H1 (cell line): ENCODE data around the gene HOXA13. TPM values are rescaled to one million over a fixed set of nuclear protein-coding genes. Genes with fewer than 3 reads are reported as not detected.

Experiments
- CTCF ChIA-PET: fragments of 300-600 bp; sonication (Branson Sonifier 250); formaldehyde crosslinking; loops from one replicate; lab custom pipeline; 2021; ENCODE audit not compliant: partially characterized antibody; lab: Charles Lee
- POLR2A ChIA-PET: fragments of 300-600 bp; sonication (Branson Sonifier 250); formaldehyde crosslinking; loops from one replicate; lab custom pipeline; 2021; ENCODE audit warnings: inconsistent platforms; ENCODE audit not compliant: partially characterized antibody; lab: Charles Lee
- DNase-seq, 2 experiments: peaks; one replicate each; pipeline versions ENCODE4 v3.0.0 to v3.0.0-alpha.2; 2010 to 2022; ENCODE audit warnings: low spot score in 2 of 2, low read depth in 1 of 2, mixed read lengths in 1 of 2
- FAIRE-seq: peaks from 2 replicates; lab custom pipeline; 2011; peaks lifted over from hg19 to GRCh38; lab: Jason Lieb, UNC
- H2AFZ ChIP-seq: 2 replicates; pipeline ENCODE4 v1.8.1; 2012; ENCODE audit warnings: low read length, inconsistent platforms
- H2AK5ac ChIP-seq: 2 replicates; pipeline ENCODE4 v1.6.1; 2013; ENCODE audit warnings: low read depth, low read length
- H2BK120ac ChIP-seq: replicated peaks from 2 replicates; pipeline ENCODE3; 2013; ENCODE audit warnings: low read depth, low read length, inconsistent platforms
- H2BK12ac ChIP-seq: 2 replicates; pipeline ENCODE4 v1.6.1; 2013; ENCODE audit warnings: low read depth, low read length
- H2BK15ac ChIP-seq: 2 replicates; pipeline ENCODE4 v1.6.1; 2013; ENCODE audit warnings: low read length
- H2BK20ac ChIP-seq: 2 replicates; pipeline ENCODE4 v1.6.1; 2013; ENCODE audit warnings: low read length
- H2BK5ac ChIP-seq: 2 replicates; pipeline ENCODE4 v1.6.1; 2013; ENCODE audit warnings: low read depth, low read length
- H3K14ac ChIP-seq: 2 replicates; pipeline ENCODE4 v1.6.1; 2013; ENCODE audit warnings: inconsistent platforms; ENCODE audit not compliant: insufficient read length
- H3K18ac ChIP-seq: 2 replicates; pipeline ENCODE4 v1.6.1; 2013; ENCODE audit warnings: low read length; ENCODE audit errors: extremely low read depth
- H3K23ac ChIP-seq: 2 replicates; pipeline ENCODE4 v1.6.1; 2013; ENCODE audit warnings: inconsistent platforms; ENCODE audit not compliant: insufficient read length
- H3K23me2 ChIP-seq: 2 replicates; pipeline ENCODE4 v1.6.1; 2013; ENCODE audit warnings: low read depth, low read length
- H3K27ac ChIP-seq: 2 replicates; pipeline ENCODE4 v1.6.1; 2011; ENCODE audit warnings: low read depth, low read length, inconsistent platforms
- H3K27me3 ChIP-seq, 4 experiments: replicated peaks in 1 of 4; 1 replicate in 1 of 4; 2 replicates in 3 of 4; pipeline versions ENCODE4 v1.6.1 to v1.8.1; 2011 to 2013; ENCODE audit warnings: low read length in 3 of 4, mild to moderate bottlenecking in 3 of 4, inconsistent platforms in 2 of 4, mixed read lengths in 2 of 4, moderate library complexity in 1 of 4; ENCODE audit not compliant: control insufficient read depth in 3 of 4, insufficient read depth in 3 of 4; ENCODE audit errors: extremely low read depth in 1 of 4
- H3K36me3 ChIP-seq, 4 experiments: 2 replicates each; pipeline versions ENCODE4 v1.6.1 to v1.8.1; 2011 to 2013; ENCODE audit warnings: mild to moderate bottlenecking in 4 of 4, low read length in 3 of 4, moderate library complexity in 2 of 4, control low read depth in 1 of 4, inconsistent platforms in 1 of 4; ENCODE audit not compliant: insufficient read depth in 4 of 4, control insufficient read depth in 2 of 4
- H3K4ac ChIP-seq: replicated peaks from 2 replicates; pipeline ENCODE3; 2013; ENCODE audit warnings: low read length, low read depth, mixed read lengths, inconsistent platforms; ENCODE audit not compliant: insufficient read length
- H3K4me1 ChIP-seq, 4 experiments: replicated peaks in 1 of 4; 1 replicate in 1 of 4; 2 replicates in 3 of 4; pipeline versions ENCODE4 v1.6.1 to v1.8.1; 2011 to 2013; ENCODE audit warnings: low read length in 3 of 4, inconsistent platforms in 2 of 4, mixed read lengths in 1 of 4; ENCODE audit not compliant: insufficient read depth in 4 of 4, control insufficient read depth in 3 of 4
- H3K4me2 ChIP-seq, 2 experiments: 2 replicates each; pipeline versions ENCODE4 v1.6.1 to v1.8.1; 2011 to 2013; ENCODE audit warnings: low read depth in 2 of 2, low read length in 2 of 2, control low read depth in 1 of 2, inconsistent platforms in 1 of 2, mild to moderate bottlenecking in 1 of 2; ENCODE audit not compliant: insufficient read depth in 1 of 2
- H3K4me3 ChIP-seq, 4 experiments: fragments of 200-600, 300-600 bp in 1 of 4; sonication (generic), shearing (Covaris generic), sonication (Bioruptor Twin) in 1 of 4; 2 replicates each; pipeline versions ENCODE4 v1.5.1 to v1.8.1; 2011 to 2016; ENCODE audit warnings: low read length in 4 of 4, low read depth in 3 of 4, control low read depth in 2 of 4, inconsistent platforms in 2 of 4, mild to moderate bottlenecking in 2 of 4, mixed read lengths in 1 of 4, moderate library complexity in 1 of 4; ENCODE audit not compliant: insufficient read depth in 2 of 4; ENCODE audit errors: extremely low read depth in 1 of 4
- H3K56ac ChIP-seq: replicated peaks from 2 replicates; pipeline ENCODE3; 2013; ENCODE audit warnings: low read depth, mild to moderate bottlenecking, mixed read lengths, low read length, inconsistent platforms; ENCODE audit not compliant: insufficient read length
- H3K79me1 ChIP-seq: 2 replicates; pipeline ENCODE4 v1.6.1; 2013; ENCODE audit warnings: low read depth, low read length, control low read depth
- H3K79me2 ChIP-seq, 2 experiments: 2 replicates each; pipeline versions ENCODE4 v1.6.1 to v1.8.1; 2012 to 2013; ENCODE audit warnings: low read length in 2 of 2, mild to moderate bottlenecking in 2 of 2, inconsistent platforms in 1 of 2; ENCODE audit not compliant: insufficient read depth in 2 of 2, control insufficient read depth in 1 of 2
- H3K9ac ChIP-seq, 4 experiments: replicated peaks in 1 of 4; 1 replicate in 1 of 4; 2 replicates in 3 of 4; pipeline versions ENCODE4 v1.6.1 to v1.8.1; 2011 to 2013; ENCODE audit warnings: low read depth in 3 of 4, low read length in 3 of 4, control low read depth in 2 of 4, mild to moderate bottlenecking in 2 of 4, moderate library complexity in 2 of 4, inconsistent platforms in 1 of 4; ENCODE audit errors: extremely low read depth in 1 of 4
- H3K9me3 ChIP-seq, 2 experiments: 2 replicates each; pipeline versions ENCODE4 v1.6.1 to v1.8.1; 2012 to 2013; ENCODE audit warnings: mild to moderate bottlenecking in 2 of 2, moderate library complexity in 2 of 2, control low read depth in 1 of 2, inconsistent platforms in 1 of 2, low read depth in 1 of 2, low read length in 1 of 2, mixed read lengths in 1 of 2; ENCODE audit not compliant: insufficient read depth in 2 of 2
- H4K20me1 ChIP-seq, 2 experiments: replicated peaks in 1 of 2; 2 replicates each; pipeline versions ENCODE3 to v1.8.1; 2011 to 2013; ENCODE audit warnings: inconsistent platforms in 2 of 2, low read length in 2 of 2, mild to moderate bottlenecking in 1 of 2; ENCODE audit not compliant: insufficient read depth in 2 of 2, control insufficient read depth in 1 of 2
- H4K5ac ChIP-seq: 2 replicates; pipeline ENCODE4 v1.6.1; 2013; ENCODE audit warnings: low read length, low read depth, mixed read lengths, inconsistent platforms; ENCODE audit not compliant: insufficient read length
- H4K8ac ChIP-seq: 2 replicates; pipeline ENCODE4 v1.8.0; 2013; ENCODE audit warnings: mild to moderate bottlenecking, moderate library complexity, low read length, inconsistent platforms; ENCODE audit not compliant: insufficient read depth; ENCODE audit errors: extremely low read depth
- H4K91ac ChIP-seq: replicated peaks from 2 replicates; pipeline ENCODE3; 2013; ENCODE audit warnings: low read length, mixed read lengths, inconsistent platforms; ENCODE audit not compliant: insufficient read length
- ASH2L ChIP-seq: fragments of 200-600, 300-600 bp; sonication (generic); IDR thresholded peaks from one replicate; pipeline ENCODE4 v1.7.1; 2017; ENCODE audit warnings: low read length
- CBX5 ChIP-seq: fragments of 300-800, 300-1000 bp; sonication (generic); IDR thresholded peaks from 2 replicates; pipeline ENCODE4 v1.7.1; 2016; ENCODE audit warnings: antibody characterized with exemption, low read length, low read depth
- CHD1 ChIP-seq: IDR thresholded peaks from 2 replicates; pipeline ENCODE4 v1.6.1; 2012; ENCODE audit warnings: low read depth, low read length, improper control_type of control experiment
- CREB1 ChIP-seq: IDR thresholded peaks from 2 replicates; pipeline ENCODE4 v1.6.1; 2012; ENCODE audit warnings: inconsistent platforms
- EZH2 ChIP-seq: fragments of 200-600 bp; sonication (generic); IDR thresholded peaks from 2 replicates; pipeline ENCODE4 v1.7.1; 2012; ENCODE audit warnings: low read depth, mild to moderate bottlenecking, moderate library complexity, low read length, inconsistent platforms; ENCODE audit not compliant: severe bottlenecking
- JUND ChIP-seq: IDR thresholded peaks from 2 replicates; pipeline ENCODE4 v1.6.1; 2011; ENCODE audit warnings: mild to moderate bottlenecking, improper control_type of control experiment, low read length
- NANOG ChIP-seq: IDR thresholded peaks from 2 replicates; pipeline ENCODE4 v1.6.1; 2011; ENCODE audit warnings: low read length, low read depth, mild to moderate bottlenecking, inconsistent platforms; ENCODE audit not compliant: insufficient read depth, poor library complexity, severe bottlenecking
- POLR2AphosphoS5 ChIP-seq: IDR thresholded peaks from 2 replicates; pipeline ENCODE4 v1.6.1; 2011; ENCODE audit warnings: low read depth, low read length
- RAD21 ChIP-seq, 2 experiments: IDR thresholded peaks in 1 of 2; conservative IDR thresholded peaks in 1 of 2; 2 replicates each; pipeline ENCODE4 v1.6.1; 2011; ENCODE audit warnings: low read depth in 2 of 2, low read length in 2 of 2, improper control_type of control experiment in 1 of 2, inconsistent platforms in 1 of 2, mild to moderate bottlenecking in 1 of 2, moderate library complexity in 1 of 2
- RNF2 ChIP-seq: fragments of 200-900, 300-1000 bp; sonication (generic); IDR thresholded peaks from 2 replicates; pipeline ENCODE4 v1.7.1; 2016; ENCODE audit warnings: borderline replicate concordance, low read depth, mild to moderate bottlenecking, antibody characterized with exemption, low read length; ENCODE audit not compliant: poor library complexity, severe bottlenecking; ENCODE audit errors: missing control alignments
- SP4 ChIP-seq: IDR thresholded peaks from 2 replicates; pipeline ENCODE4 v1.6.1; 2012; ENCODE audit warnings: low read length, inconsistent platforms
- SUZ12 ChIP-seq: fragments of 200-600 bp; sonication (generic); IDR thresholded peaks from 2 replicates; pipeline ENCODE4 v1.6.1; 2012; ENCODE audit warnings: mild to moderate bottlenecking, inconsistent platforms, low read length, moderate library complexity, mixed read lengths
- TCF12 ChIP-seq: IDR thresholded peaks from 2 replicates; pipeline ENCODE4 v1.6.1; 2011; ENCODE audit warnings: low read depth, mild to moderate bottlenecking, low read length
- WGBS, 2 experiments: shearing (Covaris generic) in 1 of 2; methylation state at CpG; one replicate each; pipeline versions ENCODE4 v1.1.6 to v1.1.7; 2013 to 2015; ENCODE audit warnings: low lambda C conversion rate in 2 of 2, mixed read lengths in 2 of 2, inconsistent platforms in 1 of 2, low coverage in 1 of 2, missing lambda C conversion rate in 1 of 2; ENCODE audit not compliant: insufficient replicate concordance in 2 of 2, insufficient coverage in 1 of 2, insufficient read length in 1 of 2; ENCODE audit errors: extremely low coverage in 1 of 2, missing lambda C conversion rate in 1 of 2; 5-methylcytosine and 5-hydroxymethylcytosine counted together
- polyA plus RNA-seq, 7 experiments: library from polyadenylated mRNA; depleted of rRNA in 3 of 7; stranded (reverse) in 5 of 7; unstranded in 2 of 7; fragments of >200 nt in 5 of 7; fragments of 200-250 nt in 2 of 7; gene quantifications; 1 replicate in 5 of 7; 2 replicates in 1 of 7; 4 replicates in 1 of 7; pipeline versions ENCODE4 v1.2.1 to v1.2.3, GENCODE V29; 2011 to 2013; ENCODE audit warnings: missing spikeins in 2 of 7, mixed read lengths in 2 of 7
- total RNA-seq: library from RNA; stranded (reverse); fragmentation: NEBNext Ultra II Directional; extraction: Animal tissue kit (Norgen Biotek cat#: 25700); gene quantifications from 2 replicates; pipeline ENCODE4 v1.2.1, GENCODE V29; 2021

Gene HOXA13
- total and polyA plus RNA-seq, 2 of the 8 experiments (the other 6 are each of a cell fraction or from before 2014, with no cell fraction given): not detected

DNA sequence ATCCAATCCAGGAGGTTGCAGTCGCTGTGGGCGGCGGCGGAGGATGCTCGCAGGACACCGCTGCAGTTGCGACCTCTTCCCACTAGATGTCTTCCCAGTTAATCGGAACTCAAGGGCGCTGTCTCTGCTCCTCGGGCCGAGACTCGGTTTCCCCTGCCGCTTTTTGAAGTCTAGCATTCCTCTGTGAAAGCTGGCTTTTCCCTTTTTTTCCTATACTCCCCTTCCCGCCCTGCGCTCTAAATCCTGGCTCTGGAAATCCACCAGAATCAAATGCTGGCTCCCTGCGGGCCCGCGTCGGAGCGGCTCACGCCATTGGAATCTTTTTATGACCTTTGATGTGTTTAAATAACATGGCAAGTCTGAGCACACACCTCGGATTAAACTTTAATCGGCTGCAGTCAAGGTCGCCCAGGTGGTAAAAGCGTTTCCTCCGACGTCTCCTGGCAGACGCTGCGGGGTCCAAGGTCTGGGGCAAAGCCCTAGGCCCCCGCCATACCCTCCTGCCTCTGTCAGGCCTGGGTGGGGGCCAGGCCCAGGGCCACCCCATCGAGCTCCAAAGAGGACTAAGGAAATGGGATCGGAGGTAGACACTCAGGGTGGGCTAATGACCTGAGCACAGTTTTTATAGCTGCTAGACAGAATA, 10.7 kb upstream of the HOXA13 start:
- H3K18ac ChIP-seq: no peak overlapping the region
- H2BK12ac ChIP-seq: no peak overlapping the region
- no peak overlapping the region for H4K8ac ChIP-seq
- no peak overlapping the region for H4K91ac ChIP-seq
- H3K23ac ChIP-seq: no peak overlapping the region
- no peaks in the 10 kb centered on the region for H3K9me3 ChIP-seq
- H2BK20ac ChIP-seq: no peak overlapping the region
- H3K9ac ChIP-seq: no peak overlapping the region
- H3K23me2 ChIP-seq: no peaks in the 10 kb centered on the region; the same call in 1 of the 2 replicates
- ChIA-PET CTCF (interaction anchor here (0.8 to 6.6 kb wide), 34 partner anchors 8 to 882 kb away, joined by 3 to 64 read pairs (median 4); partner anchors contain the start of genes EVX1, HOXA11, HOXA13 and HOXA7), POLR2A (no interaction called here)
- no peak overlapping the region for H3K14ac ChIP-seq
- no peaks in the 10 kb centered on the region for H3K79me2 ChIP-seq
- no peaks in the 10 kb centered on the region for H3K79me1 ChIP-seq
- H3K4me1 ChIP-seq: peaks cover 6 to 17% (median 12%) of the 10 kb centered on the region in 4 experiments
- no peak overlapping the region for H3K4me2 ChIP-seq
- H3K36me3 ChIP-seq: peaks cover 0 to 4% (median 0%) of the 10 kb centered on the region in 4 experiments; a peak in 1 of 8 replicates
- DNase-seq (peak in 1 of 2 experiments; percentile 86), FAIRE-seq (peak; percentile 57)
- H2AK5ac ChIP-seq: no peak overlapping the region
- WGBS, 2 experiments: 13% methylated on average over 31 of the region's 32 CpGs; no CpG with 5 or more reads in 1 of the 2 experiments
- no peak overlapping the region for H2BK5ac ChIP-seq
- H3K27me3 ChIP-seq: peaks cover 96 to 100% (median 99%) of the 10 kb centered on the region in 4 experiments
- H3K4me3 ChIP-seq: no peak overlapping the region
- H3K56ac ChIP-seq: no peak overlapping the region
- H2AFZ ChIP-seq: no peak overlapping the region
- no peak overlapping the region for H4K5ac ChIP-seq
- peaks cover 16 to 33% of the 10 kb centered on the region in 2 experiments for H4K20me1 ChIP-seq
- H2BK15ac ChIP-seq: no peak overlapping the region
- no peak overlapping the region for H3K4ac ChIP-seq
- H3K27ac ChIP-seq: no peak overlapping the region
- H2BK120ac ChIP-seq: no peak overlapping the region
- TF ChIP-seq RNF2 (peak; percentile 66), RAD21 (IDR thresholded peaks at IDR 0.05 in 1 of 2, conservative IDR thresholded peaks at IDR 0.05 in 1 of 2; ENCODE audit: low read depth in 2 of 2, low read length in 2 of 2) (peak; percentile 79 to 84), CREB1 (0 out of 2 replicates have a peak, but pooled peaks have one; percentile 9), CHD1 (no peak), TCF12 (0 out of 2 replicates have a peak, but pooled peaks have one; percentile 34), JUND (no peak), CBX5 (no peak), ASH2L (no peak), SP4 (no peak), POLR2AphosphoS5 (no peak), NANOG (no peak), EZH2 (peak; percentile 87), SUZ12 (peak; percentile 75)
